CD14-positive monocyte (primary cell): ENCODE measurements around the gene MSI1. TPM values are rescaled to one million over a fixed set of nuclear protein-coding genes. Genes with fewer than 3 reads are reported as not detected.

ENCODE experiments used
- DNase-seq, 3 donors: peaks; one replicate each; pipeline ENCODE4 v3.0.0-alpha.2; 2011 to 2022
- H2AFZ ChIP-seq: 2 replicates; pipeline ENCODE4 v1.6.0; 2012; ENCODE audit warnings: mild to moderate bottlenecking, low read depth, low read length, inconsistent platforms; ENCODE audit not compliant: insufficient read depth, poor library complexity, severe bottlenecking
- H3K27ac ChIP-seq, 2 donors: 1 replicate in 1 of 2; 2 replicates in 1 of 2; pipeline ENCODE4 v1.5.1; 2012 to 2013; ENCODE audit warnings: low read length in 2 of 2, control low read depth in 1 of 2, inconsistent platforms in 1 of 2, low read depth in 1 of 2, mild to moderate bottlenecking in 1 of 2
- H3K27me3 ChIP-seq, 2 donors: one replicate each; pipeline versions ENCODE4 v1.6.0 to v1.6.1; 2011 to 2013; ENCODE audit warnings: low read length in 2 of 2; ENCODE audit not compliant: control insufficient read depth in 2 of 2, insufficient read depth in 2 of 2
- H3K36me3 ChIP-seq, 2 donors: replicated peaks in 1 of 2; 1 replicate in 1 of 2; 2 replicates in 1 of 2; pipeline versions ENCODE4 v1.5.1 to v1.6.1; 2012 to 2013; ENCODE audit warnings: low read length in 2 of 2, control low read depth in 1 of 2, inconsistent platforms in 1 of 2, mild to moderate bottlenecking in 1 of 2; ENCODE audit not compliant: insufficient read depth in 2 of 2, control insufficient read depth in 1 of 2
- H3K4me1 ChIP-seq, 2 donors: 1 replicate in 1 of 2; 2 replicates in 1 of 2; pipeline versions ENCODE4 v1.5.1 to v1.6.1; 2012 to 2013; ENCODE audit warnings: low read length in 2 of 2, control low read depth in 1 of 2, inconsistent platforms in 1 of 2, mild to moderate bottlenecking in 1 of 2, moderate library complexity in 1 of 2; ENCODE audit not compliant: insufficient read depth in 2 of 2, control insufficient read depth in 1 of 2
- H3K4me2 ChIP-seq: replicated peaks from 2 replicates; pipeline ENCODE3; 2012; ENCODE audit warnings: low read length, moderate library complexity, mild to moderate bottlenecking; ENCODE audit not compliant: poor library complexity, severe bottlenecking; ENCODE audit errors: extremely low read depth
- H3K4me3 ChIP-seq, 3 experiments: fragments of 200-600 bp in 1 of 3; sonication (generic) in 1 of 3; replicated peaks in 1 of 3; 1 replicate in 2 of 3; 2 replicates in 1 of 3; pipeline ENCODE4 v1.5.1; 2011 to 2013; ENCODE audit warnings: low read length in 3 of 3, mild to moderate bottlenecking in 3 of 3, control low read depth in 2 of 3, low read depth in 2 of 3, inconsistent platforms in 1 of 3, moderate library complexity in 1 of 3
- H3K79me2 ChIP-seq: 2 replicates; pipeline ENCODE4 v1.6.0; 2012; ENCODE audit warnings: mild to moderate bottlenecking, control low read depth, inconsistent platforms, low read length, moderate library complexity; ENCODE audit not compliant: insufficient read depth
- H3K9ac ChIP-seq: 2 replicates; pipeline ENCODE4 v1.6.0; 2017; ENCODE audit warnings: low read length, mild to moderate bottlenecking; ENCODE audit not compliant: insufficient read depth, poor library complexity, severe bottlenecking
- H3K9me3 ChIP-seq, 2 donors: replicated peaks in 1 of 2; 1 replicate in 1 of 2; 2 replicates in 1 of 2; pipeline versions ENCODE4 v1.5.1 to v1.6.1; 2012 to 2013; ENCODE audit warnings: low read length in 2 of 2, control low read depth in 1 of 2; ENCODE audit not compliant: control insufficient read depth in 1 of 2, insufficient read depth in 1 of 2
- H4K20me1 ChIP-seq: 2 replicates; pipeline ENCODE4 v1.6.0; 2012; ENCODE audit warnings: mild to moderate bottlenecking, low read length, control low read depth, moderate library complexity; ENCODE audit not compliant: insufficient read depth
- H3K27ac Mint-ChIP-seq, 7 donors: one replicate each; pipeline ENCODE4 v1.8.0; 2020; ENCODE audit warnings: mild to moderate bottlenecking in 7 of 7, mixed read lengths in 7 of 7, moderate library complexity in 6 of 7, inconsistent platforms in 2 of 7
- H3K27me3 Mint-ChIP-seq, 3 donors: one replicate each; pipeline ENCODE4 v1.8.0; 2021 to 2022; ENCODE audit warnings: low read depth in 3 of 3, mild to moderate bottlenecking in 3 of 3, mixed read lengths in 3 of 3, moderate library complexity in 3 of 3, inconsistent platforms in 1 of 3
- H3K36me3 Mint-ChIP-seq, 2 donors: one replicate each; pipeline ENCODE4 v1.8.0; 2020; ENCODE audit warnings: mixed read lengths in 2 of 2, inconsistent platforms in 1 of 2, mild to moderate bottlenecking in 1 of 2
- H3K4me1 Mint-ChIP-seq: one replicate; pipeline ENCODE4 v1.8.0; 2020; ENCODE audit warnings: mild to moderate bottlenecking, mixed read lengths
- H3K4me3 Mint-ChIP-seq, 2 donors: one replicate each; pipeline ENCODE4 v1.8.0; 2020; ENCODE audit warnings: mild to moderate bottlenecking in 2 of 2, mixed read lengths in 2 of 2, moderate library complexity in 1 of 2
- H3K9me3 Mint-ChIP-seq, 7 donors: one replicate each; pipeline ENCODE4 v1.8.0; 2020 to 2022; ENCODE audit warnings: mixed read lengths in 7 of 7, mild to moderate bottlenecking in 6 of 7, moderate library complexity in 6 of 7, inconsistent platforms in 2 of 7
- CTCF ChIP-seq: fragments of 200-600 bp; IDR thresholded peaks from one replicate; pipeline ENCODE4 v1.8.0; 2022; ENCODE audit warnings: antibody characterized with exemption, mild to moderate bottlenecking
- WGBS: methylation state at CpG from one replicate; pipeline ENCODE4 v1.1.5; 2013; ENCODE audit warnings: missing lambda C conversion rate; ENCODE audit not compliant: insufficient coverage; 5-methylcytosine and 5-hydroxymethylcytosine counted together
- intact Hi-C, 2 donors: fragments of 100-400 bp; cut with micrococcal nuclease; formaldehyde crosslinking; loops; one replicate each; pipeline versions ENCODE4 v1.15.0 to v1.15.1; 2023
- polyA plus RNA-seq, 3 donors: library from polyadenylated mRNA; depleted of rRNA in 1 of 3; unstranded in 2 of 3; stranded (reverse) in 1 of 3; fragments of 300-500 nt in 2 of 3; fragments of >200 nt in 1 of 3; fragmentation: Illumina TruSeq in 2 of 3; gene quantifications; 1 replicate in 2 of 3; 2 replicates in 1 of 3; pipeline ENCODE4 v1.2.3, GENCODE V29; 2012 to 2021

The MSI1 gene
- polyA plus RNA-seq, 3 donors: not detected

- no peaks in the 10 kb centered on the region for H4K20me1 ChIP-seq
- intact Hi-C loops: no loop called here
- no peak overlapping the region for H2AFZ ChIP-seq
- H3K79me2 ChIP-seq: no peaks in the 10 kb centered on the region
- no peaks in the 10 kb centered on the region for H3K4me1 ChIP-seq
- no peak for DNase-seq
- Mint-ChIP-seq H3K27ac (no peak overlapping the region), H3K9me3 (peaks cover 0 to 3% (median 0%) of the 10 kb centered on the region in 7 donors), H3K4me3 (no peak overlapping the region), H3K4me1 (peaks cover 3% of the 10 kb centered on the region), H3K27me3 (peaks cover 44 to 67% (median 56%) of the 10 kb centered on the region in 3 donors), H3K36me3 (no peaks in the 10 kb centered on the region)
- WGBS: no CpG with 5 or more reads among the region's 1 CpG
- no peak overlapping the region for H3K9ac ChIP-seq
- no peak overlapping the region for H3K4me2 ChIP-seq
- H3K4me3 ChIP-seq: no peak overlapping the region
- H3K9me3 ChIP-seq: peaks cover 2 to 3% of the 10 kb centered on the region in 2 donors
- H3K27ac ChIP-seq: no peak overlapping the region
- no peaks in the 10 kb centered on the region for H3K36me3 ChIP-seq
- peaks cover 21 to 43% of the 10 kb centered on the region in 2 donors for H3K27me3 ChIP-seq
- no peak for TF ChIP-seq CTCF
Measured at GRCh38 chr12:120359128-120359527, 9.8 kb downstream of the MSI1 start.

GRCh38 chr12:120358412-120359100, 10.4 kb downstream of the MSI1 start:
- Mint-ChIP-seq H3K4me1 (peaks cover 3% of the 10 kb centered on the region), H3K36me3 (no peaks in the 10 kb centered on the region), H3K9me3 (peaks cover 0 to 3% (median 0%) of the 10 kb centered on the region in 7 donors), H3K27ac (peak overlapping the region in 1 of 7 donors; percentile 54), H3K27me3 (peaks cover 40 to 65% (median 50%) of the 10 kb centered on the region in 3 donors), H3K4me3 (no peak overlapping the region)
- no peak for TF ChIP-seq CTCF
- Histone ChIP-seq H3K4me3 (no peak overlapping the region), H3K4me1 (no peaks in the 10 kb centered on the region), H4K20me1 (no peaks in the 10 kb centered on the region), H3K27ac (no peak overlapping the region), H3K27me3 (peaks cover 19 to 37% of the 10 kb centered on the region in 2 donors), H2AFZ (no peak overlapping the region), H3K4me2 (no peak overlapping the region), H3K36me3 (no peaks in the 10 kb centered on the region), H3K79me2 (no peaks in the 10 kb centered on the region), H3K9me3 (peaks cover 2 to 3% of the 10 kb centered on the region in 2 donors), H3K9ac (no peak overlapping the region)
- 64% methylated on average over 18 of the region's 19 CpGs for WGBS
- DNase-seq: no peak
- intact Hi-C loops: no loop called here
